ENCODE measurements around the gene IDI1. TPM values are rescaled to one million over a fixed set of nuclear protein-coding genes. Genes with fewer than 3 reads are reported as not detected.

Gene IDI1
- total RNA-seq, 1 experiment from 2014 or later: 30.2 TPM

GRCh38 chr10:994836-995558 is 53.9 kb downstream of the IDI1 start:
- no peaks in the 10 kb centered on the region for H3K27me3 ChIP-seq (ENCODE audit: low read length)
- H3K27ac ChIP-seq (ENCODE audit: low read length): no peak overlapping the region
- BruUV-seq (replicated peaks): no TSS peak
- intact Hi-C loops (cut with micrococcal nuclease): no loop called here
- H3K36me3 ChIP-seq (ENCODE audit: low read depth, low read length): peaks cover 42% of the 10 kb centered on the region
- DNase-seq: no peak
- no peak overlapping the region for H3K9ac ChIP-seq (ENCODE audit: low read length)
- TF ChIP-seq EZH2phosphoT487 (IDR thresholded peaks at IDR 0.05; ENCODE audit: borderline replicate concordance, low read length) (no peak), EZH2 (IDR thresholded peaks at IDR 0.05; ENCODE audit: low read length, unreplicated experiment) (no peak)
- TF ChIP-seq, protein P1, sequence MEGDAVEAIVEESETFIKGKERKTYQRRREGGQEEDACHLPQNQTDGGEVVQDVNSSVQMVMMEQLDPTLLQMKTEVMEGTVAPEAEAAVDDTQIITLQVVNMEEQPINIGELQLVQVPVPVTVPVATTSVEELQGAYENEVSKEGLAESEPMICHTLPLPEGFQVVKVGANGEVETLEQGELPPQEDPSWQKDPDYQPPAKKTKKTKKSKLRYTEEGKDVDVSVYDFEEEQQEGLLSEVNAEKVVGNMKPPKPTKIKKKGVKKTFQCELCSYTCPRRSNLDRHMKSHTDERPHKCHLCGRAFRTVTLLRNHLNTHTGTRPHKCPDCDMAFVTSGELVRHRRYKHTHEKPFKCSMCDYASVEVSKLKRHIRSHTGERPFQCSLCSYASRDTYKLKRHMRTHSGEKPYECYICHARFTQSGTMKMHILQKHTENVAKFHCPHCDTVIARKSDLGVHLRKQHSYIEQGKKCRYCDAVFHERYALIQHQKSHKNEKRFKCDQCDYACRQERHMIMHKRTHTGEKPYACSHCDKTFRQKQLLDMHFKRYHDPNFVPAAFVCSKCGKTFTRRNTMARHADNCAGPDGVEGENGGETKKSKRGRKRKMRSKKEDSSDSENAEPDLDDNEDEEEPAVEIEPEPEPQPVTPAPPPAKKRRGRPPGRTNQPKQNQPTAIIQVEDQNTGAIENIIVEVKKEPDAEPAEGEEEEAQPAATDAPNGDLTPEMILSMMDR (conservative IDR thresholded peaks at IDR 0.05; ENCODE audit: low read depth, low read length): no peak
- ChIA-PET POLR2A (ENCODE audit: unreplicated experiment) (no interaction called here), CTCF (no interaction called here)
- H3K4me1 ChIP-seq (ENCODE audit: insufficient read depth, low read length): no peaks in the 10 kb centered on the region
- H3K4me3 ChIP-seq (ENCODE audit: low read length): no peak overlapping the region
- peaks cover 46% of the 10 kb centered on the region for H3K79me2 ChIP-seq (ENCODE audit: low read length)
- no peak overlapping the region for H2AFZ ChIP-seq (ENCODE audit: low read length)
- no peaks in the 10 kb centered on the region for H3F3A ChIP-seq (ENCODE audit: low read length, unreplicated experiment)
- peaks cover 17% of the 10 kb centered on the region for H4K20me1 ChIP-seq (ENCODE audit: low read length)
- no peak overlapping the region for H3K4me2 ChIP-seq (ENCODE audit: low read length)
- H3K9me2 ChIP-seq (replicated peaks; ENCODE audit: low read length): no peaks in the 10 kb centered on the region
- no peak for ATAC-seq
- H3K9me3 ChIP-seq (ENCODE audit: low read length): no peaks in the 10 kb centered on the region

DNA sequence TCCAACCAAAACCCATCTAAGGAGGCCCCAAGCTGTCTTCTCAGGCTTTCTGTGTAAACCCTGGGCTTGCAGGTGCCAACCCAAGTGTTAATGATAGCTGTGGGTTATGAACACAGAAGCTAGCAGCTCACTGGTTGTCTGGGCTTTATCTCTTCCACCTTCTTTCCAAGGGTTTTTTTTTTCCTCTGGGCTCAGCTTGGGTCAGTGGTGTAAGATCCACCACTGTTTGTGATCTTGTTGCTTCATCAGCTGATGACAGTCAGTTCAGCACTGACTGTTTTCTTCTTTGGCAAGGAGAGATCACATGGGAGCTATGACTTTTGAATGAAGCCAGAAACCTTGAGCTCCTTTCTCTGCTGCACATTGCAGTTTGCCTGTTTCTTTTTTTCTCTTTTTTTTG is 56.0 kb downstream of the IDI1 start:
- peaks cover 26% of the 10 kb centered on the region for H4K20me1 ChIP-seq (ENCODE audit: low read length)
- H3K36me3 ChIP-seq (ENCODE audit: low read depth, low read length): peaks cover 30% of the 10 kb centered on the region
- CTCF ChIA-PET: no interaction called here

DNA sequence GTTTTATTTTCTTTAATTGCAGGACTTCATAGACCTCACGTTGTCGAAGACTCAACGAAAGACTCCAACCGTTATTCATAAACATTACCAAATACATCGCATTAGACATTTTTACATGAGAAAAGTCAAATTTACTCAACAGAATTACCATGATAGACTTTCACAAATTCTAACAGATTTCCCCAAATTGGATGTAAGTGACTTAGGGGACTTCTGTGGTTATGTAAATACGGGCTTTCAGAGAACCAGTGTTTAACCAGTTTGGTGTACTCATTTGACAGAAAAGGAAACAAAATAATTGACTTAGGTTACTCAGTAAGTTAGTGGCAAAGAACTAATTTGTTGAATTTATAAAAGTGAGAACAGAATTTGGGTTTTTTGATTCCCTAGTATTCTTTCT is 56.5 kb downstream of the IDI1 start:
- H3K79me2 ChIP-seq (ENCODE audit: low read length): peaks cover 69% of the 10 kb centered on the region
- DNase-seq (no peak), ATAC-seq (no peak)
- no peaks in the 10 kb centered on the region for H3K9me3 ChIP-seq (ENCODE audit: low read length)
- no TSS peak for BruUV-seq (replicated peaks)
- no peaks in the 10 kb centered on the region for H3K4me1 ChIP-seq (ENCODE audit: insufficient read depth, low read length)
- no peaks in the 10 kb centered on the region for H3F3A ChIP-seq (ENCODE audit: low read length, unreplicated experiment)
- ChIA-PET POLR2A (ENCODE audit: unreplicated experiment) (no interaction called here), CTCF (no interaction called here)
- H3K36me3 ChIP-seq (ENCODE audit: low read depth, low read length): peaks cover 27% of the 10 kb centered on the region
- H3K4me2 ChIP-seq (ENCODE audit: low read length): no peak overlapping the region
- intact Hi-C loops (cut with micrococcal nuclease): no loop called here
- H4K20me1 ChIP-seq (ENCODE audit: low read length): peaks cover 26% of the 10 kb centered on the region
- no peaks in the 10 kb centered on the region for H3K27me3 ChIP-seq (ENCODE audit: low read length)
- no peak overlapping the region for H2AFZ ChIP-seq (ENCODE audit: low read length)
- no peak overlapping the region for H3K4me3 ChIP-seq (ENCODE audit: low read length)
- TF ChIP-seq EZH2phosphoT487 (IDR thresholded peaks at IDR 0.05; ENCODE audit: borderline replicate concordance, low read length): no peak
- no peak for TF ChIP-seq EZH2 (IDR thresholded peaks at IDR 0.05; ENCODE audit: low read length, unreplicated experiment)
- TF ChIP-seq, protein P1 (conservative IDR thresholded peaks at IDR 0.05; ENCODE audit: low read depth, low read length): no peak
- H3K27ac ChIP-seq (ENCODE audit: low read length): no peak overlapping the region
- H3K9ac ChIP-seq (ENCODE audit: low read length): no peak overlapping the region
- no peaks in the 10 kb centered on the region for H3K9me2 ChIP-seq (replicated peaks; ENCODE audit: low read length)

More for the DNA sequence above, 56.0 kb downstream of the IDI1 start:
- H3K4me3 ChIP-seq (ENCODE audit: low read length): no peak overlapping the region
- no peak overlapping the region for H3K9ac ChIP-seq (ENCODE audit: low read length)
- H3K4me2 ChIP-seq (ENCODE audit: low read length): no peak overlapping the region
- peaks cover 68% of the 10 kb centered on the region for H3K79me2 ChIP-seq (ENCODE audit: low read length)
- H3K9me3 ChIP-seq (ENCODE audit: low read length): no peaks in the 10 kb centered on the region
- BruUV-seq (replicated peaks): no TSS peak
- H3K27me3 ChIP-seq (ENCODE audit: low read length): no peaks in the 10 kb centered on the region
- H3K27ac ChIP-seq (ENCODE audit: low read length): no peak overlapping the region
- H3F3A ChIP-seq (ENCODE audit: low read length, unreplicated experiment): no peaks in the 10 kb centered on the region
- intact Hi-C loops (cut with micrococcal nuclease): no loop called here
- no peaks in the 10 kb centered on the region for H3K9me2 ChIP-seq (replicated peaks; ENCODE audit: low read length)
- TF ChIP-seq EZH2phosphoT487 (IDR thresholded peaks at IDR 0.05; ENCODE audit: borderline replicate concordance, low read length) (no peak), EZH2 (IDR thresholded peaks at IDR 0.05; ENCODE audit: low read length, unreplicated experiment) (no peak)
- TF ChIP-seq, protein P1 (conservative IDR thresholded peaks at IDR 0.05; ENCODE audit: low read depth, low read length): no peak
- ATAC-seq (no peak), DNase-seq (no peak)
- POLR2A ChIA-PET (ENCODE audit: unreplicated experiment): no interaction called here
- H3K4me1 ChIP-seq (ENCODE audit: insufficient read depth, low read length): no peaks in the 10 kb centered on the region
- no peak overlapping the region for H2AFZ ChIP-seq (ENCODE audit: low read length)

All from PC-3 (cell line).